Peyer's patch (tissue), 4 donors: ENCODE data around the gene INPP5A. TPM values are rescaled to one million over a fixed set of nuclear protein-coding genes. Genes with fewer than 3 reads are reported as not detected.
A peak's percentile ranks its signal among the peaks of the same experiment; 100 is the strongest.
"Not testable (repeated sequence)": the region's sequence is repeated elsewhere in the genome, so short reads cannot be mapped to it uniquely, and the experiment has no call there.

ENCODE experiments used
- DNase-seq, 3 donors: peaks; one replicate each; pipeline ENCODE4 v3.0.0-alpha.2; 2017 to 2019
- H3K27ac ChIP-seq, 4 donors: fragments of 200-600 bp; sonication (generic); one replicate each; pipeline ENCODE4 v1.5.1; 2016 to 2019
- H3K27me3 ChIP-seq, 2 donors: fragments of 200-600 bp; sonication (generic); one replicate each; pipeline ENCODE4 v1.5.1; 2019
- H3K36me3 ChIP-seq, 3 donors: fragments of 200-600 bp; sonication (generic); one replicate each; pipeline ENCODE4 v1.5.1; 2016 to 2019
- H3K4me1 ChIP-seq, 4 donors: fragments of 200-600 bp; sonication (generic); one replicate each; pipeline ENCODE4 v1.5.1; 2016 to 2019
- H3K4me3 ChIP-seq, 4 donors: fragments of 200-600 bp; sonication (generic); 1 replicate in 3 of 4; 2 replicates in 1 of 4; pipeline ENCODE4 v1.5.1; 2016 to 2019; ENCODE audit warnings: mild to moderate bottlenecking in 1 of 4
- H3K9me3 ChIP-seq, 4 donors: fragments of 200-600 bp; sonication (generic); one replicate each; pipeline ENCODE4 v1.5.1; 2016 to 2019; ENCODE audit warnings: mild to moderate bottlenecking in 1 of 4
- POLR2A ChIP-seq, 2 donors: fragments of 450-650 bp; IDR thresholded peaks; one replicate each; pipeline ENCODE4 v1.5.1; 2017; ENCODE audit warnings: antibody characterized with exemption in 2 of 2, mild to moderate bottlenecking in 2 of 2, moderate library complexity in 2 of 2
- total RNA-seq, 4 donors: library from RNA; depleted of rRNA; stranded (reverse); fragments of >200 nt; gene quantifications; one replicate each; pipeline ENCODE4 v1.1.0, GENCODE V29; 2016
- TF ChIP-seq, protein P1 (sequence below), 6 experiments: fragments of 450-650 bp in 4 of 6; fragments of 200-600 bp in 2 of 6; sonication (generic) in 1 of 6; IDR thresholded peaks; one replicate each; pipeline ENCODE4 v1.5.1; 2017 to 2019; ENCODE audit warnings: antibody characterized with exemption in 6 of 6, mild to moderate bottlenecking in 3 of 6, moderate library complexity in 1 of 6

Gene INPP5A
- total RNA-seq, 4 donors from 2014 or later = 33.8 to 76.4 (median 38.1) TPM

DNA sequence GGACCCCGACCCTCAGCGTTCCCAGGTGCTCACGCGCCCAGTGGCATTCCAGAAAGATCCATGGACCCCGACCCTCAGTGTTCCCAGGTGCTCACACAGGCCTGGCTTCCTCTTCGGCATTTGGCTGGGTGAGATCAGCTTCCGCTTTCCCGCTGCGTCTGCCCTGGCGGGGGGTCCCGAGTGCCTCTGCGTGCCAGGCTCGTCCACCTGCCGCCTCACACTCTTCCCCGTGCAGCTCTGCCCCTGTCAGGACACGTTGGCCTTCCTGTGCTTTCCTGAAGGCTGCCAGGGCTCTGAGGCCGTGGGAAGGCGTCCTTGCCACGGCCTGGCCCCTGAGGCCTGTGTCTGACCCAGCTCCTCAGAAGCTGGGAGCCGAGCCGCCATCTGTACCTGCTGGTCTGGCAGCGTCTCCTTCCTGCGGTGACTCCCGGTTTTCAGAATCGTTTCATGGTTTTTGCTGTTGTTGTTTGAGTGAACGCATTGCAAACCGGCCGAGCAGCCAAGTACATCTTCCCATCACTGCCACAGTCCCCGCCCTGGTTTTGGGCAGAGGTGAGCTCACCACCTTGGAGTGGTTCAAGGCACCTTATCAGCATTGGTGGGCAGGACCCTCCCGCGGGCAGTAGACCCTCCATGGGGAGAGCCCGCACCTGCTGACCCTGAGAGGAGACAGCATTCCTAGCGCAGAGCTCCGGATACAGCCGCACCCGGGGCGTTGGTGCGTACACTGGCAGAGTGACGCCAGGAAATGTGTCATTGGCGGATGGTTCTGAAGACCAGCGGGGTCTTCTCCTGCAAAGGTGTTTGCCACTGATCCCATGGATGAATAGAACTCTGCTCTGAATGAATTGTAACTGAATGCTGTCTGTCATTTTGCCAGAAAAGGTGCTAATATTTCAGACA lies 231.0 kb downstream of the INPP5A start:
- Histone ChIP-seq H3K27ac (no peak overlapping the region), H3K4me3 (no peak overlapping the region), H3K4me1 (no peaks in the 10 kb centered on the region), H3K9me3 (no peaks in the 10 kb centered on the region), H3K27me3 (no peaks in the 10 kb centered on the region), H3K36me3 (peaks cover 0 to 16% (median 0%) of the 10 kb centered on the region in 3 donors)
- TF ChIP-seq POLR2A (IDR thresholded peaks at IDR 0.05) = no peak
- TF ChIP-seq, protein P1, sequence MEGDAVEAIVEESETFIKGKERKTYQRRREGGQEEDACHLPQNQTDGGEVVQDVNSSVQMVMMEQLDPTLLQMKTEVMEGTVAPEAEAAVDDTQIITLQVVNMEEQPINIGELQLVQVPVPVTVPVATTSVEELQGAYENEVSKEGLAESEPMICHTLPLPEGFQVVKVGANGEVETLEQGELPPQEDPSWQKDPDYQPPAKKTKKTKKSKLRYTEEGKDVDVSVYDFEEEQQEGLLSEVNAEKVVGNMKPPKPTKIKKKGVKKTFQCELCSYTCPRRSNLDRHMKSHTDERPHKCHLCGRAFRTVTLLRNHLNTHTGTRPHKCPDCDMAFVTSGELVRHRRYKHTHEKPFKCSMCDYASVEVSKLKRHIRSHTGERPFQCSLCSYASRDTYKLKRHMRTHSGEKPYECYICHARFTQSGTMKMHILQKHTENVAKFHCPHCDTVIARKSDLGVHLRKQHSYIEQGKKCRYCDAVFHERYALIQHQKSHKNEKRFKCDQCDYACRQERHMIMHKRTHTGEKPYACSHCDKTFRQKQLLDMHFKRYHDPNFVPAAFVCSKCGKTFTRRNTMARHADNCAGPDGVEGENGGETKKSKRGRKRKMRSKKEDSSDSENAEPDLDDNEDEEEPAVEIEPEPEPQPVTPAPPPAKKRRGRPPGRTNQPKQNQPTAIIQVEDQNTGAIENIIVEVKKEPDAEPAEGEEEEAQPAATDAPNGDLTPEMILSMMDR (IDR thresholded peaks at IDR 0.05) = no peak
- no peak for DNase-seq

DNA sequence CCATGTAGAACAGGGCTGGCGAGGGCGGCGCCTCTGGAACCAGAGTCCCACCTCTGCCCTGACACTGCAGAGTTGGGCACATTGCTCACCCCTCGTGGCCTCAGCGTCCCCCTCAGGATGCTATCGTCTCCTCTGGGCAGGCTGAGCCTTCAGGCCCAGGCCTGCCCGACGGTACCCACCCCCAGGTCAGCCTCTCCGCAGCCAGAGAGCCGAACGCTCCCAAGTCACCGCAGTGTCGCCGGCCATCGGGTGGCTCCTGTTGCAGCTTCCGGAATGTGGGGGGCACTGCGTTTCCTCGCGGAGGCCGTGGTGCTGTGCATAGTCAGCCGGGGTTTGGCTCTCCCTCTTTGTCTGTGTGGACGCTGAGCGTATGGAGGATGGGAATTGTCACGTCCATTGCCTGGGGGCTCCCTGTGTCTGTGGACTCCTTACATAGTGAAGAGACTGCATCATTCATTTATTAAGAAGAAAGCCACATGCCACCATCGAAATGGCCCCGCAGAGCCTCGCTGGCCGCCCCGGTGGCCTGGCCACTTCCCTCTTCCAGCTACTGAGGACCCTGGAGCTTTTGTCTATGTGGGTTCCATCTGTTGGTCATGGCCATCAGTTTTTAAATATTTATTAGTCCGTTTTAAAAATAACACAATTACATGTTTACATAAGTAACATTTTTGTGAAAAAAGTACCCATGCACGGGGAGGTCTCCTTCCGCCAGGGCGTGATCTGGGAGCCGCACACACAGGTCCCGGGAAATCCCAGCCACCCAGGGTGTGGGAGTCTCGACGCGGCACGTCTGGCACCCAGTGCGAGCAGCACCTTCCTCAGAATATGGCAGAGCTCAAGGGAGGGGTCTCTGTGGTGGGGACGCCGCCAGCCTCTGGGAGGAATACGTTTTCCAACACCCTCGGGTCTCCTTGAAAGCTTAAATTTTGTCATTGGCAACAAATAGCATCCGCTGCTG lies 232.8 kb downstream of the INPP5A start:
- TF ChIP-seq POLR2A (IDR thresholded peaks at IDR 0.05) = no peak
- no peaks in the 10 kb centered on the region for H3K4me1 ChIP-seq
- H3K36me3 ChIP-seq = peaks cover 0 to 16% (median 0%) of the 10 kb centered on the region in 3 donors
- H3K27ac ChIP-seq = no peak overlapping the region
- H3K27me3 ChIP-seq = no peaks in the 10 kb centered on the region
- DNase-seq = no peak
- H3K4me3 ChIP-seq = no peak overlapping the region
- H3K9me3 ChIP-seq = no peaks in the 10 kb centered on the region

DNA sequence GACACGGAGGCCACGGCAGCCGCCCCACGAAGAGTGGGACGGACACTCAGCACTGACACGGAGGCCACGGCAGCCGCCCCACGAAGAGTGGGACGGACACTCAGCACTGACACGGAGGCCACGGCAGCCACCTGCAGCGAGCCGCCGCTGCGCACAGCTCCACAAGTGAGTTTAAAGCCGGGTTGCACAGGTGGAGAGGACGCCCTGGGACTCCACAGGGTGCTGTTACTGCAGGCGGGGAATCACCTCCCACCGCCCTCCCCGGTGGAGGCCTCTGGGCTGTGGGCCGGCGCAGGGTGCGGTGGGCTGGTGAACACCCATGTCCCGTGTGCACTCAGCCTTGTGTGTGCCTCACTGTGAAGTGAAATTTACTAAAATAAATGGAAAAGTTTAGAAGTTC lies 235.2 kb downstream of the INPP5A start:
- not testable (repeated sequence) for H3K27ac ChIP-seq, DNase-seq, H3K4me1 ChIP-seq, H3K27me3 ChIP-seq, H3K9me3 ChIP-seq, H3K4me3 ChIP-seq
- peaks cover 0 to 21% (median 0%) of the 10 kb centered on the region in 3 donors for H3K36me3 ChIP-seq

DNA sequence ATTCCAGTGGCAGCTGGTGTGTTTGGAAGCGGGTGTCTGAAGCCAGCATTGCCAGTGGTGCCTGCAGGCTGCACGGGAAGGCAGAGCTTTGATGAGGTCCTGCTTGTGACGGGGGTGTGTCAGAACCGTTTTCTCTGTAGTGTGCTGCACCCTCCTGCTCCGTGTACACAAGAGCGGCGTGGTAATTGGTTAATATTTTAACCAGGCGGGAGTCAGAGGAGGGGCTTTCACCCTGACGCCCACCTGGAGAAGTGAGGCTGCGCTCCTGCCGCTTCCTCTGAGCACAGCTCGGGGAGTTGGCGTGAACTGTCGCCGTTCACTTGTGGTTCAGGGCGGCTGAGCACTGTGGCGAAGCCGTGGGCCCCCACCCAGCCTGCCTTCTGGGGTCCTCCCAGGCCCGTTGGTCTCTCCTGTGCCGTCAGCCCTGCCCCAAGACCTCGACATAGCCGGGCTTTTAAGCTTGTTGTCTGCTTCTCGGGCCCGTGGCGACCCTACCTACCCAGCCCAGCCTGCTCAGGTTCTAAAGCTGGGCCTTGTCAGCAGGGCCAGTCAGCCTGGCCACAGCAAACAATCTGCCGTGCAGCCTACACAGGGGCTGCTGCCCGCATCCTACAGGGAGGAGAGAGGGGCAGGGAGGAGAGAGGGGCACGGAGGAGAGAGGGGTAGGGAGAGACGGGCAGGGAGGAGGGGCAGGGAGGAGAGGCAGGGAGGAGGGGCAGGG lies 236.8 kb downstream of the INPP5A start:
- no peak for DNase-seq

DNA sequence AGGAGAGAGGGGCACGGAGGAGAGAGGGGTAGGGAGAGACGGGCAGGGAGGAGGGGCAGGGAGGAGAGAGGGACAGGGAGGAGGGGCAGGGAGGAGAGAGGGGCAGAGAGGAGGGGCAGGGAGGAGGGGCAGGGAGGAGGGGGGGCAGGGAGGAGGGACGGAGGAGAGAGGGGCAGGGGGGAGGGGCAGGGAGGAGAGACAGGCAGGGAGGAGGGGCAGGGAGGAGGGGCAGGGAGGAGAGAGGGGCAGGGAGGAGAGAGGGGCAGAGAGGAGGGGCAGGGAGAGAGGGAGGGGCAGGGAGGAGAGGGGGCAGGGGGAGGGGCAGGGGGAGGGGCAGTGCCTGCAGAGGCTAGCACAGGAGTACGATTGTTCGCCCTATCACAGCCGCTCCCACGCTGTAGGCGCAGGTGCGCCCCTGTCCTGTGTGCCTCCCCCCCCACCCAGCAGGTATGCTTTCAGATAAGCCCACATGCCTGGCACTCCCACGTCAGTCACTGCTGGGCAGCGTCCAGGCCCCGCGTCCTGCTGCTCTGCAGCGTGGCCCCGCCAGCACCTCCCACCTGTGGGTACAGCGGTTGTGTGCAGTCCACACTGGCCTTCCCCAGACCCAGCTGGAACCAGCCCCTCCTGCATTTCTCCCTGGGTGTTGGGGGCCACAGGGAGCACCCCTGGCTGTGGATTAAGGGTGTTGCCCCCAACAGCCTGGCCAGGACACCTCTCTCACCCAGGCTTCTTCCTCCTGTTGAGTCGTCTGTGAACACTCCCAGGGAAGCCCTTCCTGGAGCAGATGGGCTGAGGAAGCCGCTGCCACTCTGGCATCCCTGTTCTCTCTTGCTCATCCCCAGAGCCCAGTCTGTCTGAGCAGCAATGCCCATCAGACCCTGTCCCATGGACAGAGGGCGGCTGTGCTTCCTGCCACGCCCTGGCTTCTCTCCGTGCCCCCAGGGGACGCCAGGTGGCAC lies 237.6 kb downstream of the INPP5A start:
- DNase-seq = peak in 2 of 3 donors; percentile 58 to 63
- no peaks in the 10 kb centered on the region for H3K4me1 ChIP-seq
- no peak overlapping the region for H3K27ac ChIP-seq
- H3K4me3 ChIP-seq = no peak overlapping the region
- no peaks in the 10 kb centered on the region for H3K27me3 ChIP-seq
- TF ChIP-seq, protein P1 (IDR thresholded peaks at IDR 0.05) = no peak
- TF ChIP-seq POLR2A (IDR thresholded peaks at IDR 0.05) = no peak
- H3K9me3 ChIP-seq = no peaks in the 10 kb centered on the region
- peaks cover 0 to 29% (median 0%) of the 10 kb centered on the region in 3 donors for H3K36me3 ChIP-seq

More for the DNA sequence above, 236.8 kb downstream of the INPP5A start:
- Histone ChIP-seq H3K27me3 (no peaks in the 10 kb centered on the region), H3K36me3 (peaks cover 0 to 24% (median 0%) of the 10 kb centered on the region in 3 donors), H3K9me3 (no peaks in the 10 kb centered on the region), H3K4me1 (no peaks in the 10 kb centered on the region), H3K27ac (peak overlapping the region in 1 of 4 donors; percentile 43), H3K4me3 (no peak overlapping the region)
- TF ChIP-seq, protein P1 (IDR thresholded peaks at IDR 0.05) = no peak
- TF ChIP-seq POLR2A (IDR thresholded peaks at IDR 0.05) = no peak
